VCaP (cell line): Measurements from ENCODE around the gene TBC1D8.

ENCODE experiments used
- H3K27ac ChIP-seq: fragments of 450-650 bp; 2 replicates; pipeline ENCODE4 v1.5.1; 2017
- CTCF ChIP-seq: fragments of 450-650 bp; conservative IDR thresholded peaks from 2 replicates; pipeline ENCODE4 v1.5.1; 2017; ENCODE audit warnings: mild to moderate bottlenecking, moderate library complexity

TBC1D8 gene

DNA sequence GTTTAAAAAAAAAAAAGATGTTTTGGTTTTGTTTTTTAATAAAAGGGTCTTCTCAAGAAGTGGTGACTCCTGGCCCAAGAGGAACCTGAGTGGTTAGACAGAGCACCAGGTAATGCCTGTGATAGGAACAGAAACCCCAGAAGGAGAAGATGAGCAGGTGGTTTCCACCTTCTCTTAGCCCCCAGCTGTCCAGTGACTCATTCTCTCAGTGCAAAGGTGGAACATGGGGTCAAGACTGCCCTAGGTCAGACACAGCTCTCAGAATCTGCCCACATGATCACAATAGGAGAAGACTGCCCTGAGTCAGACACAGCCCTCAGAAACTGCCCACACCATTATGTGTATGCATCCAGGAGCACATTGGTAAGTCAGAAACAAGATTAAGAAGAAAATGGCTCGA, 61.8 kb downstream of the TBC1D8 start:
- H3K27ac ChIP-seq: no peak overlapping the region
- TF ChIP-seq CTCF: no peak

GRCh38 chr2:101087638-101088037, 63.5 kb downstream of the TBC1D8 start:
- no peak for TF ChIP-seq CTCF
- no peak overlapping the region for H3K27ac ChIP-seq

DNA sequence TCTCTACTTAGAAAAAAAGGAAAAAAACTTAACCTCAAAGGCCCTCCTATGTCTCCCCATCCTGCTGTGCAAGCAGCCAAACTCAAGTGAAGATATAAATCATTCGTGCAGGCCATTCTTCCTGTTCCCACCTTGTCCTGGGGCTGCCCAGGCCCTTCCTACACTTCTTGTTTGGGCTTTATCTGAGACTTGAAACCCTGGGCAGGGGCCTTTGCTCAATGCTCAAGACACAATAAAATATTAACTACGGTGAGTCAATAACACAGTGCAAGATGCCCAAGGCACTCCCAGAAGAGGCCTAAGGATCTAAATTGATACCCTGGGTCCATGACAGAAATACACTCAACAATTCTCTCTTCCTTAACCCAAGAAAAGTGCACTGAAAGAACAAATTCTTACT, 67.6 kb downstream of the TBC1D8 start:
- H3K27ac ChIP-seq: no peak overlapping the region
- TF ChIP-seq CTCF: no peak

GRCh38 chr2:101082998-101083397, 68.2 kb downstream of the TBC1D8 start:
- TF ChIP-seq CTCF: no peak
- no peak overlapping the region for H3K27ac ChIP-seq

- no peak for TF ChIP-seq CTCF
- peak overlapping the region; percentile 90 for H3K27ac ChIP-seq
These were observed 69.7 kb downstream of the TBC1D8 start for GRCh38 chr2:101081375-101081907.

DNA sequence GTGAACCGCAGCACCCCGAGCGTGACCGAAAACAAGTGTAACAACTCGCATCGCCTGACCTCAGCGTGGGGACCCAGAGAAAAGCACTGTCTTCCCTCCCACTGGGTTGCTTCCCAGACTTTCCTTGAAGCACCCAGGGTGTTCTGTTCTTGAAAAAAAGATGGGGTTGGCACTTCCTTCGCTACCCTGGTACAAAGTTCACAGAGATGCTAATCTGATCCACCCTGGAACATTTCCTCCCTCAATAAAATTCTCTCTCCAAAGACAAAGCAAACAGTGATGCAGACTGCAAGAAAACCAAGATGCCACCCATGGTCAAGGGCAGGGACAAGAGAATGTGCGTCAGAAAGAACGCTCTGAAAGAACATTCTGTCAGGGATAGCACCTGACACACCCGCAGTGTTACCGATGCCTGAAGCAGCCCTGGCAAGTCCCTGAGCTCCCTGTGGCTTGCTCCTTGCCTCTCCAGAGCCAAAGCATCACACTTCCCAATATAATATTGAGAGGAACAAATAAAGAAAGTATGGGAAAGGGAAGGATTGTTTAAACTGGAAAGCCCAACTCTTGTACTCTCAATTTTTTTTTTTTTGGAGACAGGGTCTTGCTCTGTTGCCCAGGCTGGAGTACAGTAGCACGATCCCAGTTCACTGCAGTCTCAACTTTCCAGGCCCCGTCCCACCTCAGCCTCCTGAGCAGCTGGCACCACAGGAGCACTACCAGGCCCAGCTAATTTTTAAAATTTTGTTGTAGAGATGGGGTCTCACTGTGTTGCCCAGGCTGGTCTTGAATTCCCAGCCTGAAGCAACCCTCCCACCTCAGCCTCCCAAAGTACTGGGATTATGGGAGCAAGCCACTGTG, 70.7 kb downstream of the TBC1D8 start:
- TF ChIP-seq CTCF: no peak
- H3K27ac ChIP-seq: peak overlapping the region; percentile 90

- peak overlapping the region; percentile 0; the same call in 1 of the 2 replicates for H3K27ac ChIP-seq
- no peak for TF ChIP-seq CTCF
These were observed 74.6 kb downstream of the TBC1D8 start for GRCh38 chr2:101076581-101076980.
